ENCODE results near the gene FA2H.
A peak's percentile ranks its signal among the peaks of the same experiment; 100 is the strongest.
"Not testable (repeated sequence)": the region's sequence is repeated elsewhere in the genome, so short reads cannot be mapped to it uniquely, and the experiment has no call there.

Gene FA2H

DNA sequence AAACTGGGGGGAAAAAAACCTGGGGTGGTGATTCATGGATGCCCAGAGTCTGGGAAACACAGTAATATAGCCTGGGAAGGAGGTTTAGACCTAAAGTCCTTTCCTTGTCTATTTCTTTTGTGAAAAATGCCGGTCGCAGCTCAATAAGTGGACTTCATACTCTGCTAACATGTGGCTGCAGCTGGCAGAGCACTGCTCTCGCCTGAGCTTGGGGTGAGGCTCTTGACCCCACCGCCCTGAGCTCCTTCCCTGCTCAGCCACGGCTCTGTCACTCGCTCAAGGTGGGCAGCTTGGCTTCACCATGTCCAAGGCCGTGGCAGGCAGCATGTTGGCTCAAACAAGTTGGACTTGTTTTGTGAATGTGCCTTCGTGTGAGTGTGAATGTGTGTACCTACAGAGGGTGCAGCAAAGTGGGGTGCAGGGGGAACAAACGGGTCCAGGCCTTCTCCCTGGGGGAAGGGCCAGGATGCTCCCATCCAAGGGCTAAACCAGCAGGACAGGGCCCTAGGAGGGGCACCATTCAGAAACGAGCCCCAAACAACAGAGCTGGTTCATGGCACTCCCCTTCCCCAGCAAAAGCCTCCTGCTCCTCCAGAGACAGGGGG, 4.9 kb downstream of the FA2H start:
- no peak for DNase-seq

DNA sequence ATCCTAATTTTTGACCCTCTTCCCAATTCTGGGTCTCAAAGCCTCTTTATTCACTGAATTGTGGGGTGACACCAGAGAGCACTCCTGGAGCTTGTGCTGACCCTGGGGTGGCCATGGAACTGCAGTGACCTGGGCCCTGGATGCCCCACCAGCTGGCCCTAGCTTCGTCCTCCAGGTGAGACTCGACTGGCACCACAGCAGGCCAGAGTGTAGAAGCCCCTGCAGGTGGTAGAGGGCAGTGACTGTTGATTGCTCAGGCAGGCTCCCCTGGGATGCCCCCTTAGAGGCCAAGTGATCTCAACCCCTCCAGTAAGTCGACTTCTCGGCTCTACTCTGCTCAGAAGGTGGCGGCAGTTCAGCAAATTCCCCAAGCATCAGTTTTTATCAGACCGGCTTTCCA, 6.4 kb downstream of the FA2H start:
- no peak for DNase-seq

DNA sequence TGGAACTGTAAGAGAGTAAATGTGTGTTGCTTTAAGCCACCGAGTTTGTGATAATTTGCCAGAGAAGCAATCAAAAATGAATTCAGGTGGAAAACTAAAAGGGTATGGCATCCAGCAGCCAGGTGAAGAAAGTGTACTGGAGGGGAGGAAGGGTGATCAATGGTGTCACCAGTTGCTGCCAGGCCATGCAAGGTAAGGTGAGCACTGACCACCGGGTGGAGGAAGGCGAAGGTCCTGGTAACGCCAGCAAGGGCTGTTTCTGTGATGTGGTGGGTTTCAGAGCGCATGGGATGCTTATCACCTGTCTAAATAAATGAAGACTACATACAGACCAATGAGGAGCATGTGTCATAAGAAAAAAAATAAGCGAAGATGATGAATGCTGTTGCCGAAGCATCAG, 6.9 kb downstream of the FA2H start:
- no peak for DNase-seq

DNA sequence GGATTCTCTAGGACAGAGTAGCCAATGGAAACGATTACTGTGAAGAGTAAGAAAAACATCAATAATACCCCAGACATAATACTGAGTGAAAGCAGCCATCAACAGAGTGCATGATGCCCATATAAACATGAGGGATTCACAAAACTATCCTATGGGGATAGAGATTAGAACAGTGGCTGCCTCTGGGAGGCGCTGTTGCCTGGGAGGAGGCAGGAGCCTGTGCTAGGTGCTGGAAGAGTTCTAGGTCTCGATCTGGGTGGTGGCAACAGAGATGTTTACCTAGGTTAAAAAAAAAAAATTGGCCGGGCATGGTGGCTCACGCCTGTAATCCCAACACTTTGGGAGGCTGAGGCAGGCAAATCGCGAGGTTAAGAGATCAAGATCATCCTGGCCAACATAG, 7.9 kb downstream of the FA2H start:
- no peak for DNase-seq

DNA sequence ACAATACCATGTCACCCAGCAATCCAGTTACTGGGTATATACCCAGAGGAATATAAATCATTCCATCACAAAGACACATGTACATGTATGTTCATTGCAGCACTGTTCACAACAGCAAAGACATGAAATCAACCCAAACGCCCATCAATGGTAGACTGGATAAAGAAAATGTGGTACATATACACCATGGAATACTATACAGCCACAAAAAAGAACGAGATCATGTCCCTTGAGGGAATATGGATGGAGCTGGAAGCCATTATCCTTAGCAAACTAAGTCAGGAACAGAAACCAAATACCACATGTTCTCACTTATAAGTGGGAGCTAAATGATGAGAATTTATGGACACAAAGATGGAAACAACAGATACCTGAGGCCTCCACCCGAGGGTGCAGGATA, 10.4 kb downstream of the FA2H start:
- DNase-seq: not testable (repeated sequence)

DNA sequence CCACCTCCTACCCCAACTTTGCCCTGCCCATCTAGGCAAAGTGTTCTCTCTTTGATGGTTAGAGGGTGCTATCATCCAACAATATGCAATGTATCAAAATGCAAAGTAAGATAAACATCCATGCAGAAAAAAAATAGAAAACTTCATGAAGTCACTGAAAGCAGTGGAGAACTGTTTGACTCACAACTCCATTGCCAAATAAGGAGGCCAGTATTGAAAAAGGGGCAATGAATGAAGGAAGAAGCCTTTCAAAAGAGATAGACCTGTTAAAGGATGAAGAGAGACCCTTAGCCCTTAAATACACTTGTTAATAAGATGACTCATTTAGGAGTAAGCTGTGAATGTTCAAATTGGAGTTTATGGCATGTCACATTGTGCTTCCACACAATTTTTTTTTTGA, 13.0 kb downstream of the FA2H start:
- DNase-seq: no peak

DNA sequence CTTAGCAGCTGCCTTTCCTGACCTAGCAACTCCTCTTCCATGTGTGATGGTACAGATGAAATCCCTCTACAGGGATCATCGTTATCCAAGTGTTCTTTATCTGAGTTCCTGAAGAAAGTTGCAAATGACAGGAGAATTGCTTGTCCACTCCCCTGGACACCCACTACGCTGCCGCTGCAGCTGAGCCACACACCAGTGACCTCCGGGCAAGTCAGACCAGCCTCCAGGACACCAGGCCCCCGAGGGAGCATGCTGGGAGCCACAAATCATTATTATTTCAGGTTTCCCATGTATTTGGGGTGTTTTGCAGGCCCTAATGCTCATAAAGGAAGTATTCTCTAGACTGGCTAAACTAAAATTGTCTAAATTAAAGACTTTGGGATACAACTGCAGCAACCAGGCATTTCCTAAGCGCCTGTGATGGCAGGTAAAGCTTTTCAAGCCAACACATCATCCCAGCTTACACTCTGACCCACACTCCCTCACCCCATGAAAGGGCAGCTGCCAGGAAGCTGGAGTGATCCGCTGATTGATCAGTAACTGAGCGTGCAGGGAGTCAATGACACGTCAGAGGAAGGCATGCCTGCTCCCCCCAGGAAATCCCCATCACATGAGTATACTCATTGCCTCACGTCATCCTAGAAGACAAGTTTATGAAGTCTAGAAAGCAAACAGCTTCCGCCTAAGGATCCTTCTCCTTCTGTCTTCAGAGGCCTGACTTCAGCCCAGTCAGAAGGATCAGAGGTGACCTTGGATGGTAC, 14.4 kb downstream of the FA2H start:
- DNase-seq: no peak

DNA sequence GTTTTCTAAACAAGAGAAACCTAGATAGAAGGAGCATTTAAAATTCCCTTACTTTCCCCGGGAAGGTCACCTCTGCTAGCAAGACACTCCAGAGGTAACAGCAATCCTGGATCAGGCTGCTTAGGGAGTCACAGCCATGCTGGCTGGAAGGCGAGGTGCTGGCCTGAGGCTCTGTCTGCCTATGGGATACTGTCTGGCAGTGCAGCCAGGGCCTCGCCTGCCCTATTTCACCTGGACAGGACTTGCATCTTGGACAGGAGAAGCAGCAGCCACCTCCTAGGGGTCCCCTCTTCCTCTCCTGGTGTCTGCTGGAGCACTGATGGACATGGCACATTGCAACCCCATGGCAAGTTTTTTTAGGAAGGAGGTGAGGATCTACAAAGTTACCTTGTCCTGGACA, 15.1 kb downstream of the FA2H start:
- DNase-seq: no peak

DNA sequence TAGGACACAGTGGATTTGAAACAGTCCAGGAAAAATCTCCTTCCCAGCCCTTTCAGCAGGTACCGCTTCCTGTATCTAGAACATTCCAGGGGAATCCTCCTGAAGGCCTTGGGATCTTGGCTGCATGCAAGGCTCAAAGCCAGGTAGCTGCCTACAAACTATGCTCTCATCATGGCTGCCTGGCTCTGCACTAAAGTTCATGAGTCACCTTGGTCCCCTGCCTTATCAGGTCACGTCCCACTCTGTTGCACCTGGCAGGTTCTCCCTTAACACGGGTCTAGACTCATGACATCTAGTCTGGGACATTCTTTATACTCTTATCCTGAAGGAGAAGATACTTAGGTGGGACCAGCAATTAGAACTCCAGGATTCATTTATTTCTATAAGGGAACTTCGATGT, 15.8 kb downstream of the FA2H start:
- no peak for DNase-seq

DNA sequence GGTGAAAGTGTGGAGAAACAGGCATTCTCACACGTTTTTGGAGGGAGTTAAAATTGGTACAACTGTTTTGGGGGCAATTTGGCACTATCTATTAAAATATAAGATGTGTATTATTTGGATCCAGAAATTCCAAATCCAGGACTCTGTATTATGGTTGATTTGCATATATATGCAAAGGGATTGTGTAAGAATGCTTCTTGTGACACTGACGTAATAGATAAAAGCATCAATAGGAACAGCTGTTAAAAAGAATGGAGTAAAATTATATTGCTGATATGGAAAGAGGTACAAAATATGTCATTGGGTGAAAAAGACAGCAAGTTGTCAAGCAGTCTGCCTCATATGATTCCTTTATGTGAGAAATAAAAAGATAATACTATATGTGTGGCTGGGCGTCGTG, 17.3 kb downstream of the FA2H start:
- no peak for DNase-seq

DNA sequence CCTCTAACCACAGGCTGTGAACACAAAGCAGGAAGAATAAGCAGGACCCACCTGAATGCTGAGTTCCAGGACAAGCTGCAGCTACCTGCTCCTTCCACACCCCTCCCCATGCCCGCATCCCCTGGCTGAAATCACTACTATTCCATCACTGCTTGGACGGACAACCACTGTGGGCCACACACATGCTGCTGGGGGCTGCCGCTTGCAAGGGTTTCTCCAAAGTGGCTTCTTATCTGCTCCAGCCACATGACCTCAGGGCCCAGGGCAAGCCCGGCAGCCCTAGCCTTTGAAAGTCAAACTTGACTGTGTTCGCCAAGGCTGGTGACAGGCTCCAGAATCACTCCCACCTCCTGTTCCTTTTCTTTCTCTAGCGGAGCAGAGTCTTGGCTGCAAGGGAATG, 18.4 kb downstream of the FA2H start:
- no peak for DNase-seq

DNA sequence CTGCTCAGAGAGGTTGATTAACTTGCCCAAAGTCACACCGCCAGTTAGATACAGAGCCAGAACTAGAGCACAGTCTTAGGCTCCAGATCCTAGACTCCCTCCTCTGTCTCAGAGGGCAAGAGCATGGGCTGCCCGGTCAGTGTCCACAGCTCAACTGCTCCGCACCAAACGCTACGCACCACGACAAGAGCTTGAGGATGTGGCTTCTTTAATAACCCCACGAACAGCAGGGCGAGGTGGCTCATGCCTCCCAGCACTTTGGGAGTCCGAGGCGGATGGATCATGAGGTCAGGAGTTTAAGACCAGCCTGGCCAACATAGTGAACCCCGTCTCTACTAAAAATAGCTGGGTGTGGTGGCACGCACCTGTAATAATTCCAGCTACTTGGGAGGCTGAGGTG, 21.4 kb downstream of the FA2H start:
- DNase-seq: no peak

DNA sequence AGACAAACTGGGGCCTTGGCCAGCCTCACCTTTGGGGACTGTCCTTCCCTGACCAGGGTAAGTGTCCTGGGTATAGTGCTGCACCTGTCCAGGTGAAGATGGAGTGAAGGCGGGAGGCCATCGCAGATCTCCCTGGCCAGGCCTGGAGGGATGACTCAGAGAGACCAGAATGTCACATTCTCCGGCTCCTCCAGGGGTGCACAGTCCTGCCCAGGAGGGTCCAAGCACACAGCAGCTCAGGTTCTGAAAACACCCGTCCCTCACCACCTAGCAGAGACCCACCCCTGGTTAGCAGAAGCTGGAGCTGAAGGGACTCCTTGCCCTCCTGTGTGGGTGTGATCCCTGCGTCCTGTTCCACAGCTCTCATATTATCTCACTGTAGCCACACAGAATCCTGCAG, 21.9 kb downstream of the FA2H start:
- no peak for DNase-seq

DNA sequence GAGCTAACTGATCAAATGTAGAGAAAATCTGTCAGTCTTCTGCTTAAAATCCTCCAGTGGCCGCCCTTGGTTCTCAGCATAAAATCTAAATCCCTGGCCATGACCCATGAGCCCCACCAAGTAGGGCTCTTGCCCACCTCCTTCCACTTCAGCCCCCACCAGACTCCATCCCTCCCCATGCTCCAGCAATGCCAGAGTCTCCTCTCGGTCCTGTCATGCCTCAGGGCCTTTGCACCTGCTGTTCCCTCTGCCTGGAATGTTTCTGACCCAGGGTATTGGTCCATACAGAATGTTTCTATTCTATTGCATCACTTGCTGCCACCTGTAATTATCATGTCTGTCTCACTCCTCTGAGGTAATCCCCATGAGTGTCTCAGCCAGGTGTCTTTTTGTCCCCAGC, 22.4 kb downstream of the FA2H start:
- DNase-seq: no peak

DNA sequence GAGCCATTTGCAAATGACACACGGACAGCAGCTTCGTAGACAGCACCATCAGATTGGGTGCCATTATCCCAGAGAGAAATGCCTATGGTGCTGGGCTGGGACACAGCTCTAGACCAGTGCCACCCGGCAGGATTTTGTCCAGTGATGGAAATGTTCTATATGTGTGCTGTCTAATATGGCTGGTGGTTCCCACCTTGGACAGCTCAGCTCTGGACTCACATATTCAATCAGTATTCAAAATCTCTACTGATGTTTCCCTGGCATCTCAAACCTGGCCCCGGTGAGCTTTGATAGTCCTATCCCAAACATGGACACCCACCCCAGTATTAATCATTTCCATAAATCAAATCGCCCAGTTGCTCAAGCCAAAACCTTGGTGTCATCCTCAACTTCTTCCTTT, 23.0 kb downstream of the FA2H start:
- DNase-seq: no peak

DNA sequence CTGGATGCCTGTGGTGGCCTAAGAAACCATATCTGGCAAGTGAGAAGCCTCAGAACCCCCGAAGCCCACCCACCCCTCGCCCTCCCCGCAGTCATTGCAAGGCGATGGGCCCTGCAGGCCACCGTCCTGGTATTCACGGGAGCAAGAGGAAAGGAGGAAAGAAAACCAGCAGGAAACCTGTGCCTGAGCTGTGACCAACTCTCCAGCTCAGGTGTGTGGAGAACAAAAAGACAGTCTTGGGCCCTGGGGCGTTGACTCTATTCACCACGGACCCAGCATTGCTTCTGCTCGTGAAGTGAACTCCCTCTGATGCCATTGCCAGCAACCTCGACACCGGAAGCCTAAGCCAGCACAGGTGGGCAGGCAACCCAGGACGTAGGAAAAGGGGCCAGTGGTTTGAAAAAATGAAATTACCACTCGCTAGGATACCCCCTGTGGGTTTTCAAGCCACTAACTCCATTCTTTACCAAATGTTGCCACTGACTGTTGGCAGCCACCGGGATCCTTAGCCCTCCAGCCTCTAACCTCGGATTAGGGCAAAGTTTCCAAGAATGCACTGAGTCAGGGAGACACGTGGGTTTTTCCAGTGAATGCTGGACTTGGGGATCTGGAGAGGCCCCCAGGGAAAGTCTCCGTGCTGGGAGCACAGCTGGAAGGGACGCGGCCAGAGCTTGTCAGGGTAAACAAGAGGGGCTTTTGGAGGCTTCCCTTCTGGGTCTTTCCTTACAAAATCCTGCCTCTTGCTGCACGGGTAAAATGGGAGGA, 25.1 kb downstream of the FA2H start:
- DNase-seq: no peak

DNA sequence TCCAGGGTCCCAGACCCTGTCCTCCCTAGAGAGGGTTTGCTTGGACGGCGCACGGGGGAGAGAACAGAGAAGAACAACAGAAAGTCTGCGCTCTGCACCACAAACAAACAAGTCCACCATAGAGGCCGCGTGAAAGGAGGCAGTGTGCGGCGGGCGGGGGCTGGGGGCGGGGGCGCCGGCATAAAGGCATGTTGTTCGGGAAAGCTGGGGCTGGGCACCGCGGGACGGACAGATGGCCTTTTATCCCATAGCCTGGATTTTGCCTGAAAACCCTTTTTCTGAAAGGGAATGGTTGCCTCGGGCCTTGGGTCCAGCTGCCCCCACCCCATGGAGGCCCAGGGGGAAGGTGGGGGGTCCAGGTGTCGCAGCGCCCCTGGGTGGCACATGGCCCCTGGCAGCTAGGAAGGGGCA, 26.0 kb downstream of the FA2H start:
- no peak for DNase-seq

DNA sequence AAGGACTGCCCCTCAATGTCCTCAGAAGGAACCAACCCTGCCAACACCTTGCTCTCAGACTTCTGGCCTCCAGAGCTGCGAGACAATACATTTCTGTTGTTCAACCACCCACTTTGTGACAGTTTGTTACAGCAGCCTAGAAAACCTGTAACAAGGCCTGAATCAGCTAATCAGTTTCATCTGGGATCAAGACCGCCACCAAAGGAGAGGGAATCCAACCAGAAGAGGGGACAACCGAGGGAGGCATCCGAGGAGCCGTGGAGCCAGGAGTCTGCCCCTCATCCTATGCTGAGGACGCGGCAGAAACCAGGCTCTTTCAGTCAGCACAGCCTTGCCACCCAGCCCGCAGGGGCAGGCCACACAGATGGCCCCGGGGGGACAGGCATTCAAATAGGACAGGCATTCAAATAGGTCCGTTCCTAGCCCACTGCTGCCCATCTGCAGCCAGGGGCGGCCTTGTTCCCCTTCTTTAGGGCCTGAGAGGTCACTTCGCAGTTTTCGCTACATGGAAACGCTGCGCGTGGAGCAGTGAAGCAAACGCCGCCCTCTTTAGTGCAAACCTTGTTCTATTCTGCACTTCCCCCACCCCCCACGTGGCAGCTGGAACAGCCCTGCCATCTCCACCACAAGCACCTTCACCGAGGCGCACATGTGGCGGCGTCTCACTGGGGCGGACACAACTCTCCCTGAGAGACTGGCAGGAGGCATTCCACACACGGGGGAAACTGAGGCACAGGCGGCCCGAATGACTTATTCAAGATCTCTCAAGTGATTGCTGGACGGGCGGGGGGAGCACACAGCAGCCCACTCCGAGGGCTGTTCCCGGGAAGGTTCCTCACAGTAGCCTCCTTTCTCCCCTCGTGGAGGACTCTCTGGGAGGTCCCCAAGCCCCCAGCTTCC, 26.7 kb downstream of the FA2H start:
- DNase-seq: no peak

DNA sequence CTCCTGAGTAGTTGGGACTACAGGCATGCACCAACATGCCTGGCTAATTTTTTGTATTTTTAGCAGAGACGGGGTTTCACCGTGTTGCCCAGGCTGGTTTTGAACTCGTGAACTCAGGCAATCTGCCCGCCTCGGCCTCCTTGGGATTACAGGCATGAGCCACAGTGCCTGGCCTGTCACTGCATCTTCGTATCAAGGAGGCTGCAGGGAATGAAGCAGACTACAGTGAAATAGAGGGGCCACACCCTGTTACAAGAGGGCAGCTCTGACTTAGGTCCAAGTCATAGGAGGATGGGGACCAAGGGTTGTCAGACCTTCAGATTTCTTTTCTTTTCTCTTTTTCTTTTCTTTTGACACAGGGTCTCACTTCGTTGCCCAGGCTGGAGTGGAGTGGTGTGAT, 28.7 kb downstream of the FA2H start:
- no peak for DNase-seq

DNA sequence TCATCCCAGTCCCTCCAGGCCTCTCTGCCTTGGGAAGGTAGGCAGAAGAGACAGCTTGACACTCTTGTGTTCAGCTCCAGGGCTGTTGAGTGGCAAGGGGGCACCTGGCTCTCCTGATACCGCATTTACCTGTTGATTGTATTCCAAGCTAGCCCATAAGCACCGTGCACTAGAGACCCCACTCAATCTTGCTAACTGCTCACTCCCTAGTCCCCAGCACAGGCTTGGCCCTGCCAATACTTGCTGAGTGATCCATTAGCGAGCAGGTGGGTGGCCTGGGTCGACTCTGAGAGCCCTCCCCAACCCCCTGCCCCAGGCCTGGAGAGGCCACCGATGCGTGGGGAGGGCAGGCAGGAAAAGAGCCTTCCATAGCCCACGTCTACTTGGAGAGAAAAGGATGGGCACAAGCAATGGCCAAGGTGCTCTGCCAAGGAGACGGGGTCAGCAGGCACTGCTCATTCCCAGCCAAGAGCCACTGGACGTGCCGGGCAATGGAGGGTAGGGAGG, 29.5 kb downstream of the FA2H start:
- DNase-seq: no peak

DNA sequence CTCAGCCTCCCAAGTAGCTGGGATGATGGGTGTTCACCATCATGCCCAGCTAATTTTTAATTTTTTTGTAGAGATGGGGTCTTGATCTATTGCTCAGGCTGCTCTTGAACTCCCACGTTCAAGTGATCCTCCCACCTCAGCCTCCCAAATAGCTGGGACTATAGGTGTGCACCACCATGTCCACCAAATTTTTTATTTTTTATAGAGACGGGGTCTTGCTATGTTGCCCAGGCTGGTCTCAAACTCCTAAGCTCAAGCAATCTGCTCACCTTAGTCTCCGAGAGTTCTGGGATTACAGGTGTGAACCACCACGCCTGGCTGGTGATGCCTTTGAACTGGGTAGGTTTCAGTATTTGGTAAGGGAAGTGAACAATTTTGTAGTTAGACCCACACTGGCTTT, 30.1 kb downstream of the FA2H start:
- no peak for DNase-seq

DNA sequence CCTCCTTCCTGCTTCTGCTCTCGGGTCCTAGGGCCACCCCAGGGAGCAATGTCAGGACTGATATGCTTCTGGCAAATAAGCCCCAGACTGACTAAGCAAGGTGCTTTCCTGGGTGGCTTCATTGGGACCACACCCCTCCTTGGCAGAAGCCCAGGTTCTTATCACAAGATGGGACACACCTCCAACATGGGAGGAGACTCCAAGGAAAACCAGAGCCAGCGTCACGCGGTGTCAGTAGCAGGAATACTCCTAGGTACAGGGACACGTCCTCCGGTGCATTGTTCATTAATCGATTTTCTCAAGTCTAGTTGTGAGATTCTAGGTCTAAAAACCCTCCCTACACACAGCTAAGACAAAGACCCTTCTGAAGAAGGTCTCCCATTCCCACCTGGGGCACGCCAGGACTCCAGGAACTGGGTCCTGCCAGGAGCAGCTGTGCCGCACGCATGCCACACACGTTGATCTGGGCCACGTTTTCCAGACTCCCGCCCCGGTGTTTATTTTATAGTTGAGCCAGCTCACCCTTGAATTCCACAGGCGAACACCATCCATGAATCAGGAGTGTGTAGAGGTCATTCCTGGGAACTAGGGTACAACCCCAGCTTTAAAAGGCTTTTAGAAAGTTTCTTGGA, 30.8 kb downstream of the FA2H start:
- peak; percentile 60 for DNase-seq
